ENCODE data around the gene PUS1.

DNA sequence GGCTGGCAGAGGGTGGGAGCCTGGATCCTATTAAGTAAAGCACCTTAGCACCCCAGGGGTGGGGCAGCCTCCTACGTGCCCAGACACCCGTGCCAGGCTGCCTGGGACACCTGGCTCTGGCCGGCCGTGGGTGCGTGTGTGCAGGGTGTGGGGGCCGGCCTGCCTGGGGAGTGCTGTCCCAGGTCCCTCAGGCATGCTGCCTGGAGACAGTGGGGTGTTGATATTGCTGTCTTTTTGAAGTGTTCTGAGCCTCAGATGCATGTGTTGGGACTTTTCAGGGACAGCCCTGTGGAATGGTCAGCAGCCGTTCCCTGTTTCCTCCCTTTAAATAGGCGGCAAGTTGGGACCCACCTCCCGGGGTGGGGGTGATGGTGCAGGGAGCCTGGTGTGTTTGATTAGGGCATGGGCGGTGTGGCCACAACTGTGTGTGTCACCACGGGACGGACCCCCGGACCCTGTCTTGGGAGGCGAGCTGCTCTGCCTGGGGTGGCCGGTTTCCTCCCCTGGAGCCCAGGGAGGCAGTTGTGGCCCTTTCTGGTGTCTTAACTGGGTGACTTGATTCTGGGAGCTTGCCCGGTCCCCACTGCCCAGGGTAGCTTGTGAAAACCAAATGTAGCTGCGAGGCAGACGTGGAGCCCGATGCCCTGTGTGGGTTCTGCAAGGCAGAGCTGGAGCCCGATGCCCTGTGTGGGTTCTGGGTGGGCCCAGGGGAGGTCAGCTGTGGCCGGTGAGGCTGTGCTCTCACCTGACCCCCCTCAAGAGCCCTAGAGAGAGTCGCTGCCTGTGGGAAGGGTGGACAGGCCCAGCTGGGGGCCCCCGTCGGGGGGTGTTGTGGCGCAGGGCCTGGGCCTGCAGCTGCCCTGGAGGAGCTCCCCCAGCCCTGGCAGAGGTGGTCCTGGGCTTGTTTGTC, 26.5 kb upstream of the PUS1 start:
- no peak for TF ChIP-seq CTCF (IDR thresholded peaks at IDR 0.05)
- no peak for TF ChIP-seq EZH2 (IDR thresholded peaks at IDR 0.05; ENCODE audit: borderline replicate concordance, insufficient read depth, low read depth, low read length, poor library complexity, severe bottlenecking)
